Loucy (cell line): Measurements from ENCODE around the gene PPIE.

Experiments used
- EZH2phosphoT487 ChIP-seq: fragments of 200-600 bp; IDR thresholded peaks from 2 replicates; pipeline ENCODE4 v1.6.1; 2018; ENCODE audit warnings: antibody characterized with exemption, mild to moderate bottlenecking, moderate library complexity, borderline replicate concordance
- TF ChIP-seq, protein P1 (sequence below): fragments of 200-600 bp; sonication (generic); conservative IDR thresholded peaks from 2 replicates; pipeline ENCODE4 v1.5.1; 2014; ENCODE audit warnings: mild to moderate bottlenecking, antibody characterized with exemption, low read length

DNA sequence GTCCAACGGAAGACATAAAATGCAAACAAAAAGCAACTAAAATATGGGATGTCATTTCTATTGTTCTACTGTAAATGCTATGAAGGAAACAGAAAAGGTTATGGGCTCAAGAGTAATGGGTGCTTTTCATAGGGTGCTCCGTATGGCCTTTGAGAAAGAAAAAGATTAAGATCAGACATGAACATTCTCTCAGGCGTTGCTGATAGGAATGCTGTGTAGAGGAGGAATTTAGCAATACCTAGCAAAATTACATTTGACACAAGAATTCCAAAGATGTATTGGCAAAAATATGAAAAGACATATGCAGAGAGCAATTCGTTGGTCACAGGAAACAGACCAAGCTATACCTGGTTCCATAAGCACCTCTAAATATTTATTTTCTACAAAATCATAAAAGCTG is 38.2 kb downstream of the PPIE start:
- TF ChIP-seq, protein P1, sequence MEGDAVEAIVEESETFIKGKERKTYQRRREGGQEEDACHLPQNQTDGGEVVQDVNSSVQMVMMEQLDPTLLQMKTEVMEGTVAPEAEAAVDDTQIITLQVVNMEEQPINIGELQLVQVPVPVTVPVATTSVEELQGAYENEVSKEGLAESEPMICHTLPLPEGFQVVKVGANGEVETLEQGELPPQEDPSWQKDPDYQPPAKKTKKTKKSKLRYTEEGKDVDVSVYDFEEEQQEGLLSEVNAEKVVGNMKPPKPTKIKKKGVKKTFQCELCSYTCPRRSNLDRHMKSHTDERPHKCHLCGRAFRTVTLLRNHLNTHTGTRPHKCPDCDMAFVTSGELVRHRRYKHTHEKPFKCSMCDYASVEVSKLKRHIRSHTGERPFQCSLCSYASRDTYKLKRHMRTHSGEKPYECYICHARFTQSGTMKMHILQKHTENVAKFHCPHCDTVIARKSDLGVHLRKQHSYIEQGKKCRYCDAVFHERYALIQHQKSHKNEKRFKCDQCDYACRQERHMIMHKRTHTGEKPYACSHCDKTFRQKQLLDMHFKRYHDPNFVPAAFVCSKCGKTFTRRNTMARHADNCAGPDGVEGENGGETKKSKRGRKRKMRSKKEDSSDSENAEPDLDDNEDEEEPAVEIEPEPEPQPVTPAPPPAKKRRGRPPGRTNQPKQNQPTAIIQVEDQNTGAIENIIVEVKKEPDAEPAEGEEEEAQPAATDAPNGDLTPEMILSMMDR: no peak
- no peak for TF ChIP-seq EZH2phosphoT487
